Fibroblast of the aortic adventitia (primary cell): ENCODE data around the gene PLEKHG7. TPM values are rescaled to one million over a fixed set of nuclear protein-coding genes. Genes with fewer than 3 reads are reported as not detected.
A peak's percentile ranks its signal among the peaks of the same experiment; 100 is the strongest.
"Not testable (repeated sequence)": the region's sequence is repeated elsewhere in the genome, so short reads cannot be mapped to it uniquely, and the experiment has no call there.

Experiments
- DNase-seq: peaks from one replicate; pipeline ENCODE4 v3.0.0-alpha.2; 2010; ENCODE audit warnings: low read depth
- H3K4me3 ChIP-seq: 2 replicates; pipeline ENCODE4 v1.5.1; 2011; ENCODE audit warnings: low read depth, mild to moderate bottlenecking, control low read depth, low read length, moderate library complexity
- total RNA-seq: library from RNA; depleted of rRNA; stranded (reverse); fragments of >200 nt; gene quantifications from 2 replicates; pipeline ENCODE4 v1.2.3, GENCODE V29; 2012; ENCODE audit warnings: low replicate concordance
- TF ChIP-seq, protein P1 (sequence below): IDR thresholded peaks from 2 replicates; pipeline ENCODE4 v1.5.1; 2011; ENCODE audit warnings: mild to moderate bottlenecking, low read length, control low read depth, inconsistent platforms; ENCODE audit not compliant: insufficient read depth

Gene PLEKHG7
- total RNA-seq, 1 donor = not detected

DNA sequence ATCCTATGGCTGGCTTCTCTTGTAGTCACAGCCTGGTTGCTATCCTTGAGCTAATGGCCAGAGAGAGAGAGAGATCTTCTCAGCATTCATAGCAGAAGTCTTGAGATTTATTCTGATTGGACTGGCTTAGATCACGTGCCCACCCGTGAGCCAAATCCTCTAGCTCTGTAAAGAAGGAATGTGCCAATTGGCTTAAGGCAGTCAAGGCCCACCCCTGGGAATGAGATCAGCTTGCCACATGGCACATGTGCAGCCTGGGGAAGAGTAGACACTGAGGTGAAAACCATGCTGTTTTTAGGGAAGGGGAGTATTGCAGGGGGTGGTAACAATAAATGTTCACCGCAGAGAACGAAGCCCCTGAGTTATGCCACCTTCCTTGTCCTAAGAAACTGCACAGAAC lies 36.3 kb downstream of the PLEKHG7 start:
- peak; percentile 19 for DNase-seq
- no peak overlapping the region for H3K4me3 ChIP-seq
- TF ChIP-seq, protein P1, sequence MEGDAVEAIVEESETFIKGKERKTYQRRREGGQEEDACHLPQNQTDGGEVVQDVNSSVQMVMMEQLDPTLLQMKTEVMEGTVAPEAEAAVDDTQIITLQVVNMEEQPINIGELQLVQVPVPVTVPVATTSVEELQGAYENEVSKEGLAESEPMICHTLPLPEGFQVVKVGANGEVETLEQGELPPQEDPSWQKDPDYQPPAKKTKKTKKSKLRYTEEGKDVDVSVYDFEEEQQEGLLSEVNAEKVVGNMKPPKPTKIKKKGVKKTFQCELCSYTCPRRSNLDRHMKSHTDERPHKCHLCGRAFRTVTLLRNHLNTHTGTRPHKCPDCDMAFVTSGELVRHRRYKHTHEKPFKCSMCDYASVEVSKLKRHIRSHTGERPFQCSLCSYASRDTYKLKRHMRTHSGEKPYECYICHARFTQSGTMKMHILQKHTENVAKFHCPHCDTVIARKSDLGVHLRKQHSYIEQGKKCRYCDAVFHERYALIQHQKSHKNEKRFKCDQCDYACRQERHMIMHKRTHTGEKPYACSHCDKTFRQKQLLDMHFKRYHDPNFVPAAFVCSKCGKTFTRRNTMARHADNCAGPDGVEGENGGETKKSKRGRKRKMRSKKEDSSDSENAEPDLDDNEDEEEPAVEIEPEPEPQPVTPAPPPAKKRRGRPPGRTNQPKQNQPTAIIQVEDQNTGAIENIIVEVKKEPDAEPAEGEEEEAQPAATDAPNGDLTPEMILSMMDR = no peak

DNA sequence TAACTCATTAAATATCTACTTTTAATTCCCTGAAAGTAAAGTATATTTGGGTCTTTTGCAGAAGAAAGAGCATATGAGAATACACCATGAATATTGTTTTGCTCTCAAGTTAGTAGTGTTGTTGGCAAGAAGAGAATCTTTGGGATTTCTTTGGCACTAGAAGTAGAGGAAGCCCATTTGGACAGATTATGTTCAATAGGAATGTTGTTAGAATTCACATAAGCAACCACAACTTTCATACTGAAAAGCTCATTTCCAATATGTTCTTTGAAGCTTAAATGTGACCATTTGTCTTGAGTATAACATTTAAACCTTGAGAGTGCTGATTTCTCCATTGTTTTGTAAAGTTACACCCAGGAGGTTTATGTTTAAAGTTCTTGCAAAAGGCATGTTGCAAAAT lies 37.6 kb downstream of the PLEKHG7 start:
- no peak overlapping the region for H3K4me3 ChIP-seq
- DNase-seq = peak; percentile 39
- TF ChIP-seq, protein P1 = no peak

GRCh38 chr12:92743026-92743425 lies 40.2 kb downstream of the PLEKHG7 start:
- TF ChIP-seq, protein P1 = no peak
- DNase-seq = no peak
- no peak overlapping the region for H3K4me3 ChIP-seq

GRCh38 chr12:92745856-92746550 lies 43.2 kb downstream of the PLEKHG7 start:
- no peak overlapping the region for H3K4me3 ChIP-seq
- peak; percentile 98 for DNase-seq
- TF ChIP-seq, protein P1 = no peak

DNA sequence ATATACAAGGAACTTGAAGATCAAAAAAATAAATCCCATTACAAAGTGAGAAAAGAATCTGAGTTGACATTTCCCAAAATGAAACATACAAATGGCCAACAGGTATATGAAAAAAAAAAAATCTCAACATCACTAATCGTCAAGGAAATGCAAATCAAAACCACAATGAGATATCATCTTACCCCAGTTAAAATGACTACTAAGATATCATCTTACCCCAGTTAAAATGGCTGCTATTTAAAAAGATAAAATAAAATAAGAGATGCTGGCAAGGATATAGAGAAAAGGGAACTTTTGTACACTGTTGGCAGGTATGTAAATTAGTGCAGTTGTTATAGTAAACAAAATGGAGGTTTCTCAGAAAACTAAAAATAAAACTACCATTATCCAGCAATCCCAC lies 44.4 kb downstream of the PLEKHG7 start:
- TF ChIP-seq, protein P1 = no peak
- no peak overlapping the region for H3K4me3 ChIP-seq
- DNase-seq = no peak

DNA sequence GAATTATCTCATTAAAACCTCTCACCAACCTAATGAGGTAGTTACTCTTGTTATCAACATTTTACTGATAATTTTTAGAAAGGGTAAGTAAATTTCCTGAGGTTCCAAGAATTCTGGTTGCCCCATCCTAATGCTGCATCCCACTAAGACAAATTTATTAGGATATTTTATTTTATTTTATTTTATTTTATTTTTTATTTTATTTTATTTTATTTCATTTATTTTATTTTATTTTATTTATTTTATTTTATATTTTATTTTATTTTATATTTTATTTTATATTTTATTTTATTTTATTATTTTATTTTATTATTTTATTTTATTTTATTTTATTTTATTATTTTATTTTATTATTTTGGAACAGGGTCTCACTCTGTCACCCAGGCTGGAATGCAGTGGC lies 46.9 kb downstream of the PLEKHG7 start:
- DNase-seq, H3K4me3 ChIP-seq: not testable (repeated sequence)

DNA sequence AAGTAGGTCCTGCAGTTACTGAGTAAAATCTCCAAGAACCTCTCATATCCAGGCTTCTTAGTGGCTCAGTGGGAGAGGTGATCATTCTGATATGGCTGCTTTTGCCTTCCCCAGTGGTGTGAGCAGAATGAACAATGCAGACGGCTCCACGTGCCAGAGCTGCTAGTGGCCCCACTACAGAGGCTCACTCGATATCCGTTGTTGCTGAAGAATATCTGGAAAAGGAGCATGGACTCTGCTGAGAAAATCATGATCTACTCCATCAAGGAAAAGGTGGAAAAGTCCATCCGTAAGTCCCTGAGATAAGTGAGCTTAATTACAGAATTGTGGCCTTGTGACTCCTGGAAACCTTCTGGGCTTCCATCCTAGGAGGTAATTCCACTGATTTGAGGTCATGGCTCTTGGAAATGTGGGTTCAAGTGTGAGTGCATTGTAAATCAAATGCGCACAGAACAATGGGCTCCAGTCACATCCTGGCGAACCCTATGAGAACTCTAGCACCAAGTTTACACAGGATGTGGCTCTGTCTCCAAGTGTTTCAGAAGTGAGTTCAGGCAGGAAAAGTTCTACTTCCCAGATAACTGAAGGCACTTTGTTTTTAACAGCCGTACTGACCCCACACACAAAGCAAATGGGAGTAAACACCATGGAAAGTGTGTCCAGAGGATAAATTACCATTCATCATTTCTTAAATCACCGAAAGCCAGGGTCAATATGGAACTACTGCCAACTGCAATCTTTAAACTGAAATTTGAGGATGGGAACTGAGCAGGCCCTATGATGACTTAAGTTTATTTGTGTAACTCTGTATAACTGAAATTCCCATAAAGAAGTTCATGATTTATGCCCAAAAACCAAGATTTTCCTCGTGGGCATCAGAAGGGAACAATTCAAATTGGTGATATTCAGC lies 51.4 kb downstream of the PLEKHG7 start:
- no peak overlapping the region for H3K4me3 ChIP-seq
- peak; percentile 28 for DNase-seq
- TF ChIP-seq, protein P1 = no peak
